Activated CD8-positive, alpha-beta T cell treated with anti-CD3 and anti-CD28 coated beads for 36 hours (primary cell): ENCODE data around the gene GSC. TPM values are rescaled to one million over a fixed set of nuclear protein-coding genes. Genes with fewer than 3 reads are reported as not detected.
"Not testable (repeated sequence)": the region's sequence is repeated elsewhere in the genome, so short reads cannot be mapped to it uniquely, and the experiment has no call there.

ENCODE experiments used
- ATAC-seq: fragments of 200-7000 bp; cut with Tn5 transposase; one replicate; pipeline ENCODE4 v1.10.0; 2021; ENCODE audit warnings: mild to moderate bottlenecking, moderate library complexity
- CTCF ChIA-PET: fragments of 350-600 bp; sonication (Branson Sonifier 250); formaldehyde crosslinking; loops from one replicate; lab custom pipeline; 2021; ENCODE audit warnings: antibody characterized with exemption; lab: Charles Lee
- POLR2A ChIA-PET: fragments of 350-600 bp; sonication (Branson Sonifier 250); formaldehyde crosslinking; loops from one replicate; lab custom pipeline; 2021; ENCODE audit warnings: antibody characterized with exemption; lab: Charles Lee
- DNase-seq: peaks from one replicate; pipeline ENCODE4 v3.0.0-alpha.2; 2020
- H3K27ac Mint-ChIP-seq: one replicate; pipeline ENCODE4 v1.8.0; 2021; ENCODE audit warnings: mild to moderate bottlenecking, mixed read lengths
- H3K27me3 Mint-ChIP-seq: one replicate; pipeline ENCODE4 v1.8.0; 2021; ENCODE audit warnings: mixed read lengths
- H3K36me3 Mint-ChIP-seq: one replicate; pipeline ENCODE4 v1.8.0; 2021; ENCODE audit warnings: low read depth, mixed read lengths
- H3K4me1 Mint-ChIP-seq: one replicate; pipeline ENCODE4 v1.8.0; 2021; ENCODE audit warnings: low read depth, mixed read lengths
- H3K4me3 Mint-ChIP-seq: one replicate; pipeline ENCODE4 v1.8.0; 2021; ENCODE audit warnings: mild to moderate bottlenecking, moderate library complexity, mixed read lengths
- H3K9me3 Mint-ChIP-seq: one replicate; pipeline ENCODE4 v1.8.0; 2021; ENCODE audit warnings: mixed read lengths
- CTCF ChIP-seq: fragments of 200-600 bp; IDR thresholded peaks from one replicate; pipeline ENCODE4 v1.8.0; 2022; ENCODE audit warnings: antibody characterized with exemption, mild to moderate bottlenecking
- intact Hi-C: fragments of 100-400 bp; cut with micrococcal nuclease; formaldehyde crosslinking; loops from one replicate; pipeline ENCODE4 v1.10.0; 2022
- total RNA-seq, 2 experiments: library from RNA; stranded (reverse); gene quantifications; one replicate each; pipeline ENCODE4 v1.2.3, GENCODE V29; 2021

The GSC gene
- total RNA-seq, 2 experiments from 2014 or later: not detected

- no peak for TF ChIP-seq CTCF
- ATAC-seq (no peak), DNase-seq (no peak)
- POLR2A ChIA-PET: no interaction called here
- Mint-ChIP-seq H3K4me3 (no peak overlapping the region), H3K27me3 (peaks cover 5% of the 10 kb centered on the region), H3K4me1 (no peaks in the 10 kb centered on the region), H3K27ac (no peak overlapping the region), H3K9me3 (no peaks in the 10 kb centered on the region), H3K36me3 (no peaks in the 10 kb centered on the region)
- CTCF ChIA-PET: interaction anchor here (1.3 to 1.5 kb wide), 2 partner anchors 21 to 57 kb away, joined by 4 read pairs; no protein-coding TSS in a partner anchor
- intact Hi-C loops: no loop called here
These were observed 22.2 kb downstream of the GSC start for GRCh38 chr14:94747739-94748138.

GRCh38 chr14:94747153-94747552 is 22.8 kb downstream of the GSC start:
- H3K27ac Mint-ChIP-seq, H3K4me1 Mint-ChIP-seq, H3K9me3 Mint-ChIP-seq, intact Hi-C loops, H3K4me3 Mint-ChIP-seq, H3K36me3 Mint-ChIP-seq, DNase-seq, ATAC-seq, H3K27me3 Mint-ChIP-seq, CTCF ChIA-PET, POLR2A ChIA-PET: not testable (repeated sequence)

- Mint-ChIP-seq H3K27me3 (peaks cover 7% of the 10 kb centered on the region), H3K4me1 (no peaks in the 10 kb centered on the region), H3K27ac (no peak overlapping the region), H3K4me3 (no peak overlapping the region), H3K36me3 (no peaks in the 10 kb centered on the region), H3K9me3 (no peaks in the 10 kb centered on the region)
- ChIA-PET POLR2A (interaction anchor here (0.6 kb wide), 1 partner anchor 31 kb away, joined by 3 read pairs; no protein-coding TSS in a partner anchor), CTCF (no interaction called here)
- ATAC-seq: no peak
- intact Hi-C loops: no loop called here
- no peak for TF ChIP-seq CTCF
- DNase-seq: no peak
These were observed 23.8 kb downstream of the GSC start for GRCh38 chr14:94746131-94746530.

GRCh38 chr14:94738751-94739150 is 31.2 kb downstream of the GSC start:
- Mint-ChIP-seq H3K4me3 (no peak overlapping the region), H3K9me3 (no peaks in the 10 kb centered on the region), H3K27me3 (peaks cover 7% of the 10 kb centered on the region), H3K4me1 (no peaks in the 10 kb centered on the region), H3K27ac (no peak overlapping the region), H3K36me3 (no peaks in the 10 kb centered on the region)
- DNase-seq (no peak), ATAC-seq (no peak)
- ChIA-PET CTCF (no interaction called here), POLR2A (no interaction called here)
- no peak for TF ChIP-seq CTCF
- intact Hi-C loops: no loop called here

GRCh38 chr14:94738097-94738496 is 31.8 kb downstream of the GSC start:
- no peak for TF ChIP-seq CTCF
- no peaks in the 10 kb centered on the region for H3K36me3 Mint-ChIP-seq
- ChIA-PET CTCF (no interaction called here), POLR2A (no interaction called here)
- DNase-seq (no peak), ATAC-seq (no peak)
- H3K4me1 Mint-ChIP-seq: no peaks in the 10 kb centered on the region
- intact Hi-C loops: no loop called here
- no peak overlapping the region for H3K4me3 Mint-ChIP-seq
- no peak overlapping the region for H3K27ac Mint-ChIP-seq
- H3K27me3 Mint-ChIP-seq: peaks cover 8% of the 10 kb centered on the region
- H3K9me3 Mint-ChIP-seq: no peaks in the 10 kb centered on the region

GRCh38 chr14:94728950-94729349 is 41.0 kb downstream of the GSC start:
- no peaks in the 10 kb centered on the region for H3K4me1 Mint-ChIP-seq
- DNase-seq (no peak), ATAC-seq (no peak)
- no peaks in the 10 kb centered on the region for H3K9me3 Mint-ChIP-seq
- H3K27me3 Mint-ChIP-seq: peaks cover 9% of the 10 kb centered on the region
- no peak for TF ChIP-seq CTCF
- no peak overlapping the region for H3K27ac Mint-ChIP-seq
- ChIA-PET CTCF (no interaction called here), POLR2A (no interaction called here)
- no peaks in the 10 kb centered on the region for H3K36me3 Mint-ChIP-seq
- no peak overlapping the region for H3K4me3 Mint-ChIP-seq
- intact Hi-C loops: no loop called here

GRCh38 chr14:94728440-94728839 is 41.5 kb downstream of the GSC start:
- CTCF ChIA-PET, ATAC-seq, H3K4me3 Mint-ChIP-seq, H3K36me3 Mint-ChIP-seq, H3K27ac Mint-ChIP-seq, DNase-seq, H3K4me1 Mint-ChIP-seq, H3K27me3 Mint-ChIP-seq, intact Hi-C loops, H3K9me3 Mint-ChIP-seq, POLR2A ChIA-PET: not testable (repeated sequence)

GRCh38 chr14:94726649-94727048 is 43.3 kb downstream of the GSC start:
- H3K4me1 Mint-ChIP-seq, intact Hi-C loops, H3K27ac Mint-ChIP-seq, ATAC-seq, CTCF ChIA-PET, POLR2A ChIA-PET, H3K27me3 Mint-ChIP-seq, H3K36me3 Mint-ChIP-seq, DNase-seq, H3K9me3 Mint-ChIP-seq, H3K4me3 Mint-ChIP-seq: not testable (repeated sequence)
